ENCODE data around the gene LRFN2.

DNA sequence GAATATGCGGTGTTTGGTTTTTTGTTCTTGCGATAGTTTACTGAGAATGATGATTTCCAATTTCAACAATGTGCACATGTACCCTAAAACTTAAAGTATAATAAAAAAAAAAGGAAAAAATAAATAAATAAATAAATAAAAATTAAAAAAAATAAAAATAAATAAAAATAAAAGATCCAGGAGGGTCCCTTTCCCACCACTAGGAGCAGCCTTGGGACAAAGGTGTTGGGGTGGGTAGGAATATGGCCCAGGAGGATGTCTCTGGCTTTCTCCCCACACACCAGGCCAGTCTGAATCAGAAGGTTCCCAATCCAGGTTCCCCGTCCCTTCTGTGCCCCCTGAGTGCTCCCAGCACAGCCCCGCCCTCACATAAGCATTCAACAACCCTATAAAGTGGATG, 9.5 kb downstream of the LRFN2 start:
- TF ChIP-seq, protein P1, sequence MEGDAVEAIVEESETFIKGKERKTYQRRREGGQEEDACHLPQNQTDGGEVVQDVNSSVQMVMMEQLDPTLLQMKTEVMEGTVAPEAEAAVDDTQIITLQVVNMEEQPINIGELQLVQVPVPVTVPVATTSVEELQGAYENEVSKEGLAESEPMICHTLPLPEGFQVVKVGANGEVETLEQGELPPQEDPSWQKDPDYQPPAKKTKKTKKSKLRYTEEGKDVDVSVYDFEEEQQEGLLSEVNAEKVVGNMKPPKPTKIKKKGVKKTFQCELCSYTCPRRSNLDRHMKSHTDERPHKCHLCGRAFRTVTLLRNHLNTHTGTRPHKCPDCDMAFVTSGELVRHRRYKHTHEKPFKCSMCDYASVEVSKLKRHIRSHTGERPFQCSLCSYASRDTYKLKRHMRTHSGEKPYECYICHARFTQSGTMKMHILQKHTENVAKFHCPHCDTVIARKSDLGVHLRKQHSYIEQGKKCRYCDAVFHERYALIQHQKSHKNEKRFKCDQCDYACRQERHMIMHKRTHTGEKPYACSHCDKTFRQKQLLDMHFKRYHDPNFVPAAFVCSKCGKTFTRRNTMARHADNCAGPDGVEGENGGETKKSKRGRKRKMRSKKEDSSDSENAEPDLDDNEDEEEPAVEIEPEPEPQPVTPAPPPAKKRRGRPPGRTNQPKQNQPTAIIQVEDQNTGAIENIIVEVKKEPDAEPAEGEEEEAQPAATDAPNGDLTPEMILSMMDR (conservative IDR thresholded peaks at IDR 0.05; ENCODE audit: low read depth, low read length), result 0 out of 2 replicates have a peak, but pooled peaks have one; percentile 15
- no peak for TF ChIP-seq EZH2 (IDR thresholded peaks at IDR 0.05; ENCODE audit: borderline replicate concordance, low read depth, low read length, poor library complexity, severe bottlenecking)
